ENCODE data around the gene SBSN. TPM values are rescaled to one million over a fixed set of nuclear protein-coding genes. Genes with fewer than 3 reads are reported as not detected.

Gene SBSN
- total and polyA plus RNA-seq, 9 of the 15 experiments (the other 6 are each of a cell fraction or from before 2014, with no cell fraction given) = 0.05 TPM; not detected in 8

DNA sequence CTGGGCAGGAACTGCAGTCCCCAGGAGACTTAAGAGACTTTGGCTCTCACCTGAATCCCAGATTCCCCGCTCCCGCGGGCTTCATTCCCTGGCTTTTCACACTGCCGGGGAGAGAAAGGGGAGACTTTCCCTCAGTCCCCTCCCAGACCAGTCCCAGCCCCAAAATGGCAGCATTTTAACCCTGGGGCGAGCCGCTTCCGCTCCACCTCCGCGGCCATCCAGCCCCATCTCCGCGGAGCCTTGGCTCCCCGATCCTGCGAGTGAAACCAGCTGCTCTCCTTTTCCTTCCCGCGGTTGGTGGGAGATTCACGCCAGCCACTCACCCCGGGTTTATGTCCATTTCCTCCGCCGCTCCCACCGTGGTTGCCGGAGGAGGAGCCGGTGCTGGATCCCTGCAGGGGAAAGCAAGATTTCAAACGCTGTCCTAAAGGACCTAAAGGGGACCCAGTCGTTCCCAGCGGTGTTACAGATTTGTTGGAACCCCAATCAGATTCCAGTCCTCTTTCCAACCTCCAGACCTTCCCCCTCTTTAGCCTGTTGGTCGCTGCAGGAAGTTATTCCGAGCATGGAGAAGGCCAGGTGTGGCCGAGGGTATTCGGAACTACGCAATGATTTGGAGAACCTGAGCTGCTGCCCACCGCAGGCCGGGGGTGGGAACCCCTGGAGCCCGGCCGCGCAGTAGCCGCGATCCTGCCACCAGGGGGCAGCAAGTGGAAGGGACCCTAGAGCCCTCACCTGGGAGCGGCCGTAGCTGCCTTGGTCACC lies 18.1 kb downstream of the SBSN start (continued):
- TF ChIP-seq PCBP1 (IDR thresholded peaks at IDR 0.05; ENCODE audit: low read depth, low read length, poor library complexity, severe bottlenecking) (no peak), ERF (CRISPR knock-in tag; IDR thresholded peaks at IDR 0.05) (no peak), POLR2H (tag; IDR thresholded peaks at IDR 0.05; ENCODE audit: low read depth) (no peak), ATF1 (CRISPR knock-in tag; IDR thresholded peaks at IDR 0.05) (no peak), ATF1 (tag; IDR thresholded peaks at IDR 0.05) (no peak), STAG1 (CRISPR knock-in tag; IDR thresholded peaks at IDR 0.05; ENCODE audit: borderline replicate concordance) (no peak; the same call in 1 of the 2 replicates), NFE2L1 (tag; IDR thresholded peaks at IDR 0.05; ENCODE audit: borderline replicate concordance, low read depth) (no peak), TOE1 (IDR thresholded peaks at IDR 0.05; ENCODE audit: borderline replicate concordance) (no peak), TOE1 (CRISPR knock-in tag; IDR thresholded peaks at IDR 0.05; ENCODE audit: borderline replicate concordance, low read depth) (no peak), HIVEP1 (CRISPR knock-in tag; IDR thresholded peaks at IDR 0.05) (no peak), EGR1 (conservative IDR thresholded peaks at IDR 0.05) (peak; percentile 43; the same call in 1 of the 2 replicates), HNRNPUL1 (IDR thresholded peaks at IDR 0.05; ENCODE audit: low read length) (no peak), BCL6 (CRISPR knock-in tag; IDR thresholded peaks at IDR 0.05) (no peak)
- TF ChIP-seq, protein P1, sequence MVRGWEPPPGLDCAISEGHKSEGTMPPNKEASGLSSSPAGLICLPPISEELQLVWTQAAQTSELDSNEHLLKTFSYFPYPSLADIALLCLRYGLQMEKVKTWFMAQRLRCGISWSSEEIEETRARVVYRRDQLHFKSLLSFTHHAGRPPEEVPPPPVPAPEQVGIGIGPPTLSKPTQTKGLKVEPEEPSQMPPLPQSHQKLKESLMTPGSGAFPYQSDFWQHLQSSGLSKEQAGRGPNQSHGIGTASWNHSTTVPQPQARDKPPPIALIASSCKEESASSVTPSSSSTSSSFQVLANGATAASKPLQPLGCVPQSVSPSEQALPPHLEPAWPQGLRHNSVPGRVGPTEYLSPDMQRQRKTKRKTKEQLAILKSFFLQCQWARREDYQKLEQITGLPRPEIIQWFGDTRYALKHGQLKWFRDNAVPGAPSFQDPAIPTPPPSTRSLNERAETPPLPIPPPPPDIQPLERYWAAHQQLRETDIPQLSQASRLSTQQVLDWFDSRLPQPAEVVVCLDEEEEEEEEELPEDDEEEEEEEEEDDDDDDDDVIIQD (CRISPR knock-in tag; IDR thresholded peaks at IDR 0.05) = no peak
- TF ChIP-seq, protein P2, sequence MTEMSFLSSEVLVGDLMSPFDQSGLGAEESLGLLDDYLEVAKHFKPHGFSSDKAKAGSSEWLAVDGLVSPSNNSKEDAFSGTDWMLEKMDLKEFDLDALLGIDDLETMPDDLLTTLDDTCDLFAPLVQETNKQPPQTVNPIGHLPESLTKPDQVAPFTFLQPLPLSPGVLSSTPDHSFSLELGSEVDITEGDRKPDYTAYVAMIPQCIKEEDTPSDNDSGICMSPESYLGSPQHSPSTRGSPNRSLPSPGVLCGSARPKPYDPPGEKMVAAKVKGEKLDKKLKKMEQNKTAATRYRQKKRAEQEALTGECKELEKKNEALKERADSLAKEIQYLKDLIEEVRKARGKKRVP (CRISPR knock-in tag; IDR thresholded peaks at IDR 0.05) = no peak
- TF ChIP-seq, protein P3, sequence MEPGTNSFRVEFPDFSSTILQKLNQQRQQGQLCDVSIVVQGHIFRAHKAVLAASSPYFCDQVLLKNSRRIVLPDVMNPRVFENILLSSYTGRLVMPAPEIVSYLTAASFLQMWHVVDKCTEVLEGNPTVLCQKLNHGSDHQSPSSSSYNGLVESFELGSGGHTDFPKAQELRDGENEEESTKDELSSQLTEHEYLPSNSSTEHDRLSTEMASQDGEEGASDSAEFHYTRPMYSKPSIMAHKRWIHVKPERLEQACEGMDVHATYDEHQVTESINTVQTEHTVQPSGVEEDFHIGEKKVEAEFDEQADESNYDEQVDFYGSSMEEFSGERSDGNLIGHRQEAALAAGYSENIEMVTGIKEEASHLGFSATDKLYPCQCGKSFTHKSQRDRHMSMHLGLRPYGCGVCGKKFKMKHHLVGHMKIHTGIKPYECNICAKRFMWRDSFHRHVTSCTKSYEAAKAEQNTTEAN (CRISPR knock-in tag; IDR thresholded peaks at IDR 0.05) = no peak
- TF ChIP-seq, protein P4, sequence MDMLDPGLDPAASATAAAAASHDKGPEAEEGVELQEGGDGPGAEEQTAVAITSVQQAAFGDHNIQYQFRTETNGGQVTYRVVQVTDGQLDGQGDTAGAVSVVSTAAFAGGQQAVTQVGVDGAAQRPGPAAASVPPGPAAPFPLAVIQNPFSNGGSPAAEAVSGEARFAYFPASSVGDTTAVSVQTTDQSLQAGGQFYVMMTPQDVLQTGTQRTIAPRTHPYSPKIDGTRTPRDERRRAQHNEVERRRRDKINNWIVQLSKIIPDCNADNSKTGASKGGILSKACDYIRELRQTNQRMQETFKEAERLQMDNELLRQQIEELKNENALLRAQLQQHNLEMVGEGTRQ (CRISPR knock-in tag; IDR thresholded peaks at IDR 0.05) = no peak
- TF ChIP-seq, protein P5, sequence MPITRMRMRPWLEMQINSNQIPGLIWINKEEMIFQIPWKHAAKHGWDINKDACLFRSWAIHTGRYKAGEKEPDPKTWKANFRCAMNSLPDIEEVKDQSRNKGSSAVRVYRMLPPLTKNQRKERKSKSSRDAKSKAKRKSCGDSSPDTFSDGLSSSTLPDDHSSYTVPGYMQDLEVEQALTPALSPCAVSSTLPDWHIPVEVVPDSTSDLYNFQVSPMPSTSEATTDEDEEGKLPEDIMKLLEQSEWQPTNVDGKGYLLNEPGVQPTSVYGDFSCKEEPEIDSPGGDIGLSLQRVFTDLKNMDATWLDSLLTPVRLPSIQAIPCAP (CRISPR knock-in tag; IDR thresholded peaks at IDR 0.05; ENCODE audit: borderline replicate concordance) = no peak
- TF ChIP-seq, protein P6, sequence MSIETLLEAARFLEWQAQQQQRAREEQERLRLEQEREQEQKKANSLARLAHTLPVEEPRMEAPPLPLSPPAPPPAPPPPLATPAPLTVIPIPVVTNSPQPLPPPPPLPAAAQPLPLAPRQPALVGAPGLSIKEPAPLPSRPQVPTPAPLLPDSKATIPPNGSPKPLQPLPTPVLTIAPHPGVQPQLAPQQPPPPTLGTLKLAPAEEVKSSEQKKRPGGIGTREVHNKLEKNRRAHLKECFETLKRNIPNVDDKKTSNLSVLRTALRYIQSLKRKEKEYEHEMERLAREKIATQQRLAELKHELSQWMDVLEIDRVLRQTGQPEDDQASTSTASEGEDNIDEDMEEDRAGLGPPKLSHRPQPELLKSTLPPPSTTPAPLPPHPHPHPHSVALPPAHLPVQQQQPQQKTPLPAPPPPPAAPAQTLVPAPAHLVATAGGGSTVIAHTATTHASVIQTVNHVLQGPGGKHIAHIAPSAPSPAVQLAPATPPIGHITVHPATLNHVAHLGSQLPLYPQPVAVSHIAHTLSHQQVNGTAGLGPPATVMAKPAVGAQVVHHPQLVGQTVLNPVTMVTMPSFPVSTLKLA (conservative IDR thresholded peaks at IDR 0.05) = no peak

All from K562 (cell line).